ENCODE results near the gene CMIP. TPM values are rescaled to one million over a fixed set of nuclear protein-coding genes. Genes with fewer than 3 reads are reported as not detected.
A peak's percentile ranks its signal among the peaks of the same experiment; 100 is the strongest.

Gene CMIP
- total RNA-seq, 1 experiment from 2014 or later, result 48.2 TPM

DNA sequence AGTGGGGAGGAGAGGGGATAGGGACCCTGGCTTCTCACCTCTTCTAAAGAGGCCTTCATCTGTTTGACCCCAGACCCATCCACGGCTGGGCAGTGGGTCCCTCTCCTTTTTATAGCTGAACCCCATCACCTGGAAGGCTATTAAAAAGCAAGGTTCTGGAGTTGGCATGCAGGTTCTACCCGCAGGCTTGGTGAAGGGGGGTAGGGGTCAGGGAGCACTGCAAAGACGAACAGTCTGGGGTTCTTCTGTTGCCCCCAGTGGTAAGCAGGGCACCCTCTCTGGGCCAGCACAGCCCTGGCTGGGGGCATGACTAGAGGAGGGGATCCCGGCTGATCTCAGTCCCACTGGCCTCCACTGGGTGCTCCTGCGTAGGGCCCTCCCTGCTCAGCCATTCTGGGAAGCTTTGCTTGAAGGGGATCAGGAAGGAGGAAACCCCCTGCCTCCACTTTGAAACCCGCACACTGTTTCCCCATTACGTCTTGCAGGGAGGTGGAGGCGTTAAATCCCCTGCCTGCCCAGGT, 13.6 kb downstream of the CMIP start:
- Histone ChIP-seq H3K4me1 (ENCODE audit: insufficient read depth, low read length) (peaks cover 5% of the 10 kb centered on the region; the same call in 1 of the 2 replicates), H4K5ac (ENCODE audit: insufficient read length, low read depth, low read length) (no peak overlapping the region), H3K9ac (ENCODE audit: extremely low read depth, insufficient read length, low read length) (no peak overlapping the region), H3T11ph (ENCODE audit: low read length) (no peak overlapping the region), H2AFZ (ENCODE audit: low read length) (no peak overlapping the region), H4K8ac (replicated peaks; ENCODE audit: insufficient read length, low read depth, low read length) (no peak overlapping the region), H3K23ac (ENCODE audit: insufficient read length, low read depth, low read length) (no peak overlapping the region), H3K79me1 (ENCODE audit: insufficient read depth, low read depth, low read length, poor library complexity, severe bottlenecking) (no peaks in the 10 kb centered on the region), H3K4ac (ENCODE audit: low read depth, low read length) (no peak overlapping the region), H3K14ac (ENCODE audit: insufficient read depth, low read length) (no peak overlapping the region), H2BK12ac (ENCODE audit: insufficient read length, low read depth, low read length) (no peak overlapping the region), H3K4me2 (ENCODE audit: insufficient read depth, insufficient read length, low read length) (no peak overlapping the region), H2BK15ac (ENCODE audit: low read depth, low read length) (no peak overlapping the region), H3K23me2 (ENCODE audit: insufficient read length, low read depth, low read length, poor library complexity, severe bottlenecking) (no peaks in the 10 kb centered on the region), H4K91ac (ENCODE audit: insufficient read length, low read depth, low read length) (no peak overlapping the region), H2BK5ac (ENCODE audit: insufficient read length, low read length) (no peak overlapping the region), H3K27me3 (ENCODE audit: insufficient read depth, low read length) (no peaks in the 10 kb centered on the region), H3K18ac (ENCODE audit: insufficient read length, low read depth, low read length) (no peak overlapping the region), H4K20me1 (ENCODE audit: control insufficient read depth, insufficient read depth, insufficient read length) (peaks cover 2% of the 10 kb centered on the region), H2AK5ac (ENCODE audit: insufficient read length, low read length) (no peak overlapping the region), H2BK120ac (ENCODE audit: low read depth, low read length, poor library complexity, severe bottlenecking) (no peak overlapping the region), H3K79me2 (ENCODE audit: insufficient read depth, low read length) (peaks cover 44% of the 10 kb centered on the region; the same call in 1 of the 2 replicates), H3K9me3 (ENCODE audit: control insufficient read depth, low read depth, low read length) (no peaks in the 10 kb centered on the region), H3K27ac (ENCODE audit: insufficient read length, low read depth, low read length) (no peak overlapping the region), H3K56ac (ENCODE audit: insufficient read length, low read depth, low read length) (no peak overlapping the region), H2BK20ac (ENCODE audit: low read depth, low read length, poor library complexity, severe bottlenecking) (no peak overlapping the region)
- Mint-ChIP-seq H3K27me3 (ENCODE audit: low read depth) (no peaks in the 10 kb centered on the region; the same call in 1 of the 2 replicates), H3K4me3 (no peak overlapping the region), H3K27ac (peak overlapping the region; percentile 4 to 86 (median 85); a peak in 4 of 7 replicates), H3K4me1 (peaks cover 32 to 46% of the 10 kb centered on the region in 2 experiments), H3K9me3 (no peaks in the 10 kb centered on the region), H3K36me3 (ENCODE audit: insufficient read depth in 1 of 3, low read depth in 3 of 3) (peaks cover 14 to 27% (median 26%) of the 10 kb centered on the region in 3 experiments)
- TF ChIP-seq, protein P1, sequence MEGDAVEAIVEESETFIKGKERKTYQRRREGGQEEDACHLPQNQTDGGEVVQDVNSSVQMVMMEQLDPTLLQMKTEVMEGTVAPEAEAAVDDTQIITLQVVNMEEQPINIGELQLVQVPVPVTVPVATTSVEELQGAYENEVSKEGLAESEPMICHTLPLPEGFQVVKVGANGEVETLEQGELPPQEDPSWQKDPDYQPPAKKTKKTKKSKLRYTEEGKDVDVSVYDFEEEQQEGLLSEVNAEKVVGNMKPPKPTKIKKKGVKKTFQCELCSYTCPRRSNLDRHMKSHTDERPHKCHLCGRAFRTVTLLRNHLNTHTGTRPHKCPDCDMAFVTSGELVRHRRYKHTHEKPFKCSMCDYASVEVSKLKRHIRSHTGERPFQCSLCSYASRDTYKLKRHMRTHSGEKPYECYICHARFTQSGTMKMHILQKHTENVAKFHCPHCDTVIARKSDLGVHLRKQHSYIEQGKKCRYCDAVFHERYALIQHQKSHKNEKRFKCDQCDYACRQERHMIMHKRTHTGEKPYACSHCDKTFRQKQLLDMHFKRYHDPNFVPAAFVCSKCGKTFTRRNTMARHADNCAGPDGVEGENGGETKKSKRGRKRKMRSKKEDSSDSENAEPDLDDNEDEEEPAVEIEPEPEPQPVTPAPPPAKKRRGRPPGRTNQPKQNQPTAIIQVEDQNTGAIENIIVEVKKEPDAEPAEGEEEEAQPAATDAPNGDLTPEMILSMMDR (conservative IDR thresholded peaks at IDR 0.05), result no peak
- no peak for DNase-seq
- WGBS (ENCODE audit: extremely low coverage, insufficient read length, low lambda C conversion rate), result no CpG with 5 or more reads among the region's 8 CpGs

Measured in H9 (cell line).